Thyroid gland (tissue), 4 donors: Measurements from ENCODE around the gene VAMP2. TPM values are rescaled to one million over a fixed set of nuclear protein-coding genes. Genes with fewer than 3 reads are reported as not detected.

ENCODE experiments used
- DNase-seq, 2 donors: peaks; one replicate each; pipeline ENCODE4 v3.0.0-alpha.2; 2019
- H3K27ac ChIP-seq, 3 donors: fragments of 200-600 bp; sonication (generic); 1 replicate in 2 of 3; 2 replicates in 1 of 3; pipeline ENCODE4 v1.5.1; 2016 to 2019; ENCODE audit warnings: mild to moderate bottlenecking in 1 of 3, moderate library complexity in 1 of 3
- H3K27me3 ChIP-seq: fragments of 200-600 bp; sonication (generic); one replicate; pipeline ENCODE4 v1.5.1; 2019
- H3K36me3 ChIP-seq, 2 donors: fragments of 200-600 bp; sonication (generic); one replicate each; pipeline ENCODE4 v1.5.1; 2016 to 2019
- H3K4me1 ChIP-seq, 2 donors: fragments of 200-600 bp; sonication (generic); one replicate each; pipeline ENCODE4 v1.5.1; 2017 to 2019
- H3K4me3 ChIP-seq, 3 donors: fragments of 200-600 bp; sonication (generic); replicated peaks in 1 of 3; 1 replicate in 2 of 3; 2 replicates in 1 of 3; pipeline ENCODE4 v1.5.1; 2016; ENCODE audit warnings: mild to moderate bottlenecking in 1 of 3
- H3K9me3 ChIP-seq: fragments of 200-600 bp; sonication (generic); one replicate; pipeline ENCODE4 v1.5.1; 2017
- POLR2A ChIP-seq, 2 donors: fragments of 450-650 bp; IDR thresholded peaks; one replicate each; pipeline ENCODE4 v1.6.1; 2017; ENCODE audit warnings: antibody characterized with exemption in 2 of 2, mild to moderate bottlenecking in 2 of 2, moderate library complexity in 1 of 2
- WGBS, 2 donors: methylation state at CpG; one replicate each; pipeline ENCODE4 v1.1.5; 2017; 5-methylcytosine and 5-hydroxymethylcytosine counted together
- intact Hi-C: fragments of 100-400 bp; cut with DNase I; formaldehyde crosslinking; loops from one replicate; pipeline ENCODE4 v1.15.1; 2023
- total RNA-seq, 4 donors: library from RNA; depleted of rRNA; stranded (reverse); fragments of >200 nt; gene quantifications; one replicate each; pipeline ENCODE4 v1.2.3, GENCODE V29; 2016
- TF ChIP-seq, protein P1 (sequence below), 6 experiments: fragments of 200-600 bp in 3 of 6; fragments of 450-650 bp in 3 of 6; sonication (generic) in 3 of 6; IDR thresholded peaks; one replicate each; pipeline ENCODE4 v1.5.1; 2016 to 2019; ENCODE audit warnings: antibody characterized with exemption in 6 of 6, mild to moderate bottlenecking in 2 of 6, inconsistent platforms in 1 of 6, moderate library complexity in 1 of 6

The VAMP2 gene
- total RNA-seq: 10 to 100 TPM; 30.6 to 35.2 (median 33.4) TPM

DNA sequence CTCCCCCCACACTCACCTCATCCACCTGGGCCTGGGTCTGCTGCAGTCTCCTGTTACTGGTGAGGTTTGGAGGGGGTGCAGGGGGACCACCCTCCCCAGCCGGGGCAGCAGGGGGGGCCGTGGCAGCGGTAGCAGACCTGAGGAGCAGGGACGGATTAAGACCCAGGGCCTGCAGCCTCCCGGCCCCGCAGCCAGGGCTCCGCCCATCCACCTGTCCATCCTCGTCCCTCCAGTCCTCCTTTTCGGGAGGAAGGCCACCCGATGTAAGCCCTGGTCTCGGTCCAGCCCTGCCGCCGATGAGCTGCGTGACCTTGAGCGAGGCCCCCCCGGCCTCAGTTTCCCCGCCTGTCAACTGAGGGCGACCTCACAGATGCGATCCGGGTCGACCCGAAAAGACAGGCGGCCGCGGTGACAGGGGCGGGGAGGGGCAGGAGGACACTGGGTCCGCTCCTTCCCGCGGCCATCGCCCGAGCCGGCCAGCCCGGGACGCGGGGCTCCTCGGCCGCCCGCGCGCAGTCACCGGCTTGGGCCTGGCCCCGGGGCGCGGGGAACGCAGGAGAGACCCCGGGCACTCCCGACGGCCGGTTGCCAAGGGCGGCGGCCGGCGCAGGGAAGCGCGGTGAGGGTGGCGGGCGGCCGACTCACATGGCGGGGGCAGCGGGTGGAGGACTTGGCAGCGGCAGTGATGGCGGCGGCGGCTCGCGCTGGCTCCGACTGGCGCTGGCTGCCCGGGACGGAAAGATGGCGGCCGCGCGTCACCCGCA lies at the start of gene VAMP2:
Gene VAMP2, minus strand, starts transcription at position 716 of the 764 bp plus-strand sequence. Its CDS starts 69 bp downstream, at position 647.
- DNase-seq: peak; percentile 81 to 86
- H3K9me3 ChIP-seq: no peaks in the 10 kb centered on the region
- peaks cover 31 to 57% of the 10 kb centered on the region in 2 donors for H3K4me1 ChIP-seq
- H3K27ac ChIP-seq: peak within 1 kb of the TSS; percentile 98 to 100 (median 100)
- H3K4me3 ChIP-seq: peak within 1 kb of the TSS; percentile 98 to 99 (median 99)
- H3K36me3 ChIP-seq: peaks cover 0 to 13% of the 10 kb centered on the region in 2 donors
- TF ChIP-seq POLR2A (IDR thresholded peaks at IDR 0.05): peak; percentile 67 to 92
- TF ChIP-seq, protein P1, sequence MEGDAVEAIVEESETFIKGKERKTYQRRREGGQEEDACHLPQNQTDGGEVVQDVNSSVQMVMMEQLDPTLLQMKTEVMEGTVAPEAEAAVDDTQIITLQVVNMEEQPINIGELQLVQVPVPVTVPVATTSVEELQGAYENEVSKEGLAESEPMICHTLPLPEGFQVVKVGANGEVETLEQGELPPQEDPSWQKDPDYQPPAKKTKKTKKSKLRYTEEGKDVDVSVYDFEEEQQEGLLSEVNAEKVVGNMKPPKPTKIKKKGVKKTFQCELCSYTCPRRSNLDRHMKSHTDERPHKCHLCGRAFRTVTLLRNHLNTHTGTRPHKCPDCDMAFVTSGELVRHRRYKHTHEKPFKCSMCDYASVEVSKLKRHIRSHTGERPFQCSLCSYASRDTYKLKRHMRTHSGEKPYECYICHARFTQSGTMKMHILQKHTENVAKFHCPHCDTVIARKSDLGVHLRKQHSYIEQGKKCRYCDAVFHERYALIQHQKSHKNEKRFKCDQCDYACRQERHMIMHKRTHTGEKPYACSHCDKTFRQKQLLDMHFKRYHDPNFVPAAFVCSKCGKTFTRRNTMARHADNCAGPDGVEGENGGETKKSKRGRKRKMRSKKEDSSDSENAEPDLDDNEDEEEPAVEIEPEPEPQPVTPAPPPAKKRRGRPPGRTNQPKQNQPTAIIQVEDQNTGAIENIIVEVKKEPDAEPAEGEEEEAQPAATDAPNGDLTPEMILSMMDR (IDR thresholded peaks at IDR 0.05): peak in 1 of 6 experiments; percentile 8
- intact Hi-C loops: no loop called here
- no peaks in the 10 kb centered on the region for H3K27me3 ChIP-seq
- WGBS, 2 donors: 0% methylated on average over 1 to 7 of the region's 75 CpGs

GRCh38 chr17:8210761-8211458 lies 48.2 kb upstream of the VAMP2 start:
- Histone ChIP-seq H3K4me1 (peaks cover 5 to 7% of the 10 kb centered on the region in 2 donors), H3K36me3 (no peaks in the 10 kb centered on the region), H3K9me3 (no peaks in the 10 kb centered on the region), H3K27me3 (no peaks in the 10 kb centered on the region), H3K27ac (peak overlapping the region; percentile 79 to 90 (median 87)), H3K4me3 (peak overlapping the region in 2 of 3 donors; percentile 37 to 81)
- TF ChIP-seq, protein P1 (IDR thresholded peaks at IDR 0.05): no peak
- no peak for TF ChIP-seq POLR2A (IDR thresholded peaks at IDR 0.05)
- DNase-seq: no peak
- WGBS, 2 donors: 21 to 23% methylated on average over 22 of the region's 22 CpGs
- intact Hi-C loops: no loop called here

DNA sequence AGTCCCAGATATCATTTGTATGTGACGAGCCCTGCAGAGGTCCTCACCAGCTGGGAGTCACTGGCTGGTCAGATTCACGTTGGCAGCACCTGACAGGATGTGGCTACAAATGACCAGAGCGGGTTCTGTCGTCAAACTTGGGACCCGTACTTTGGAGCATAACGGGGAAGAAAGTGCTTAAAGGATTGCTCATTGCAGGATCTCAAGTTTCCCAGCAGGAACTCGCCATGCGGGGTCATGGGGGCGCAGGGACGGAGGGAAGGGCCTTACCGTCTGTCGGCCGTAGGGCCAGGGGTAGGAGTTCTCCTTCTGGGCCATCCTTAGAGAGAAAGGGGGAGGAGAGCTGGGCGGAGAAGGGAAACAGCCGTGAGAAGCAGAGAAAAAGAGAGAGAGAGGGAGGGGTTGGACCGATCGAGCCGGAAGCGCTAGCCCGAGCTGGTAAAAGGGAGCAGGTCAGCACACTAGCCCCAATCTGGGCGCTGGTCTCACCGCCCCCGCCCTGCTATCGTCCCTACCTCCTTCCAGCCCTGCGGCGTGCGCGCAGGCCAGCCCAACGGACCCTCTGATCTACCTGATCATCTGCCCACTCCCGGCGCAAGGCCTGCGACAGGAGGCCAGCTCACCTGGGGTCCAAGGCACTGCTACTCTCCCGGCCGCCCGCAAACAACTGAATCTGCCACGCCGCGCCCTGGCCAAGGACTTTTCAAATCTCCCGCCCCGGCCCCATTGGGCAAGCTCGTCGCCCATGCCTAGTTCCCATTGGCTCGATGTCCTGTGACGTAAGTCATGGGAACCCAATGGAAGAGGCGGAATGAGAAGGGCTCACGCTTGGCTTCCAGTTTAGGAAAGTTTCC lies 47.4 kb upstream of the VAMP2 start, which contains the start of gene AURKB:
Gene AURKB, minus strand, starts transcription at position 669 of the 854 bp plus-strand sequence. Its CDS starts 351 bp downstream, at position 318.
- Histone ChIP-seq H3K4me1 (peaks cover 5 to 7% of the 10 kb centered on the region in 2 donors), H3K27me3 (no peaks in the 10 kb centered on the region), H3K36me3 (no peaks in the 10 kb centered on the region), H3K9me3 (no peaks in the 10 kb centered on the region), H3K4me3 (peak within 1 kb of the TSS in 2 of 3 donors; percentile 37 to 81), H3K27ac (peak within 1 kb of the TSS; percentile 79 to 90 (median 87))
- DNase-seq: peak; percentile 96
- TF ChIP-seq, protein P1 (IDR thresholded peaks at IDR 0.05): no peak
- TF ChIP-seq POLR2A (IDR thresholded peaks at IDR 0.05): no peak
- intact Hi-C loops: no loop called here
- WGBS, 2 donors: 4% methylated on average over 35 to 46 of the region's 46 CpGs

DNA sequence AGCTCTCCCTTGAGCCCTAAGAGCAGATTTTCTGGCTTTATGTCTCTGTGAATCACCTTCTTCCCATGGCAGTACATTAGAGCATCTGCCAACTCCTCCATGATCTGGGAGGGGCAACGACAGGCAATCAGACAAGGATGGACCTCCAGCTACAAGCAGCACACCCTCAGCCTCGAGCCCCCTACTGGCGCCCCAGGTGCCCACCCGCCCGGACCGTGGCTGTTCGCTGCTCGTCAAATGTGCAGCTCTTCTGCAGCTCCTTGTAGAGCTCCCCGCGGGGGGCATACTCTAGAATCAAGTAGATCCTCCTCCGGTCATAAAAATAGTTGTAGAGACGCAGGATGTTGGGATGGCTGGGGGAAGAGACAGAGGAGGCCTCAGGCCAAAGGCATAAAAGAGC lies 43.8 kb upstream of the VAMP2 start:
- no peak for DNase-seq
- Histone ChIP-seq H3K27ac (no peak overlapping the region), H3K4me1 (peaks cover 5 to 7% of the 10 kb centered on the region in 2 donors), H3K36me3 (no peaks in the 10 kb centered on the region), H3K9me3 (no peaks in the 10 kb centered on the region), H3K27me3 (no peaks in the 10 kb centered on the region), H3K4me3 (no peak overlapping the region)
- intact Hi-C loops: no loop called here
- WGBS, 2 donors: 89 to 94% methylated on average over 7 to 12 of the region's 12 CpGs
- no peak for TF ChIP-seq POLR2A (IDR thresholded peaks at IDR 0.05)
- TF ChIP-seq, protein P1 (IDR thresholded peaks at IDR 0.05): no peak
